ENCODE measurements around the gene SIK3. TPM values are rescaled to one million over a fixed set of nuclear protein-coding genes. Genes with fewer than 3 reads are reported as not detected.

The SIK3 gene
- total RNA-seq, 1 experiment from 2014 or later = 17.4 TPM

GRCh38 chr11:117110294-117110950 lies 12.2 kb upstream of the SIK3 start:
- Mint-ChIP-seq H3K4me1 (ENCODE audit: low read depth, unreplicated experiment) (no peaks in the 10 kb centered on the region), H3K27me3 (ENCODE audit: unreplicated experiment) (no peaks in the 10 kb centered on the region), H3K9me3 (ENCODE audit: low read depth, unreplicated experiment) (no peaks in the 10 kb centered on the region), H3K27ac (ENCODE audit: unreplicated experiment) (no peak overlapping the region), H3K4me3 (ENCODE audit: low read depth, unreplicated experiment) (no peak overlapping the region), H3K36me3 (ENCODE audit: insufficient read depth, unreplicated experiment) (no peaks in the 10 kb centered on the region)
- no peak for TF ChIP-seq CTCF (IDR thresholded peaks at IDR 0.05; ENCODE audit: unreplicated experiment)
- CTCF ChIA-PET = no interaction called here
- no TSS peak for BruUV-seq (replicated peaks)
- DNase-seq = no peak
- intact Hi-C loops (cut with micrococcal nuclease; ENCODE audit: unreplicated experiment) = no loop called here

GRCh38 chr11:117107701-117108590 lies 9.7 kb upstream of the SIK3 start:
- no peaks in the 10 kb centered on the region for H3K9me3 Mint-ChIP-seq (ENCODE audit: low read depth, unreplicated experiment)
- DNase-seq = no peak
- no peak overlapping the region for H3K4me3 Mint-ChIP-seq (ENCODE audit: low read depth, unreplicated experiment)
- no peaks in the 10 kb centered on the region for H3K27me3 Mint-ChIP-seq (ENCODE audit: unreplicated experiment)
- intact Hi-C loops (cut with micrococcal nuclease; ENCODE audit: unreplicated experiment) = loop anchor here (5.0 kb wide), 1 partner anchor 316 kb away; the partner anchor contains the start of gene APOA5
- no peak overlapping the region for H3K27ac Mint-ChIP-seq (ENCODE audit: unreplicated experiment)
- TF ChIP-seq CTCF (IDR thresholded peaks at IDR 0.05; ENCODE audit: unreplicated experiment) = no peak
- CTCF ChIA-PET = no interaction called here
- H3K4me1 Mint-ChIP-seq (ENCODE audit: low read depth, unreplicated experiment) = no peaks in the 10 kb centered on the region
- H3K36me3 Mint-ChIP-seq (ENCODE audit: insufficient read depth, unreplicated experiment) = no peaks in the 10 kb centered on the region
- BruUV-seq (replicated peaks) = no TSS peak

- intact Hi-C loops (cut with micrococcal nuclease; ENCODE audit: unreplicated experiment) = no loop called here
- no peaks in the 10 kb centered on the region for H3K9me3 Mint-ChIP-seq (ENCODE audit: low read depth, unreplicated experiment)
- BruUV-seq (replicated peaks) = no TSS peak
- peaks cover 31% of the 10 kb centered on the region for H3K4me1 Mint-ChIP-seq (ENCODE audit: low read depth, unreplicated experiment)
- H3K36me3 Mint-ChIP-seq (ENCODE audit: insufficient read depth, unreplicated experiment) = peaks cover 24% of the 10 kb centered on the region
- no peak overlapping the region for H3K4me3 Mint-ChIP-seq (ENCODE audit: low read depth, unreplicated experiment)
- H3K27ac Mint-ChIP-seq (ENCODE audit: unreplicated experiment) = no peak overlapping the region
- CTCF ChIA-PET = interaction anchor here (1.4 kb wide), 1 partner anchor 309 kb away, joined by 3 read pairs; the partner anchor contains the start of gene APOA5
- no peak for DNase-seq
- no peaks in the 10 kb centered on the region for H3K27me3 Mint-ChIP-seq (ENCODE audit: unreplicated experiment)
- no peak for TF ChIP-seq CTCF (IDR thresholded peaks at IDR 0.05; ENCODE audit: unreplicated experiment)
Observed at GRCh38 chr11:117100556-117100955, 2.3 kb upstream of the SIK3 start.

- H3K27ac Mint-ChIP-seq (ENCODE audit: unreplicated experiment) = peak overlapping the region; percentile 99
- no TSS peak for BruUV-seq (replicated peaks)
- intact Hi-C loops (cut with micrococcal nuclease; ENCODE audit: unreplicated experiment) = loop anchor here (10.0 kb wide), 1 partner anchor 155 kb away; no protein-coding TSS in a partner anchor
Observed at GRCh38 chr11:117099696-117100095, 1.5 kb upstream of the SIK3 start.

More at GRCh38 chr11:117099696-117100095, 1.5 kb upstream of the SIK3 start:
- H3K27me3 Mint-ChIP-seq (ENCODE audit: unreplicated experiment) = no peaks in the 10 kb centered on the region
- H3K36me3 Mint-ChIP-seq (ENCODE audit: insufficient read depth, unreplicated experiment) = peaks cover 24% of the 10 kb centered on the region
- H3K9me3 Mint-ChIP-seq (ENCODE audit: low read depth, unreplicated experiment) = no peaks in the 10 kb centered on the region
- H3K4me3 Mint-ChIP-seq (ENCODE audit: low read depth, unreplicated experiment) = peak overlapping the region; percentile 88
- no peak for TF ChIP-seq CTCF (IDR thresholded peaks at IDR 0.05; ENCODE audit: unreplicated experiment)
- peaks cover 32% of the 10 kb centered on the region for H3K4me1 Mint-ChIP-seq (ENCODE audit: low read depth, unreplicated experiment)
- no peak for DNase-seq
- CTCF ChIA-PET = interaction anchor here (1.4 kb wide), 1 partner anchor 308 kb away, joined by 3 read pairs; the partner anchor contains the start of gene APOA5
